ENCODE results near the gene MRO. TPM values are rescaled to one million over a fixed set of nuclear protein-coding genes. Genes with fewer than 3 reads are reported as not detected.

Gene MRO
- total RNA-seq, 1 donor from 2014 or later, result not detected

GRCh38 chr18:50816419-50817166 is 3.2 kb downstream of the MRO start:
- intact Hi-C loops (cut with DNase I), result no loop called here
- H3K4me1 ChIP-seq, result peaks cover 20% of the 10 kb centered on the region
- no peaks in the 10 kb centered on the region for H3K27me3 ChIP-seq
- no peaks in the 10 kb centered on the region for H3K9me3 ChIP-seq
- no peak overlapping the region for H3K4me3 ChIP-seq
- H3K36me3 ChIP-seq, result no peaks in the 10 kb centered on the region
- DNase-seq (ENCODE audit: extremely low spot score in 2 of 2), result no peak
- TF ChIP-seq CTCF (IDR thresholded peaks at IDR 0.05) (no peak), POLR2AphosphoS5 (IDR thresholded peaks at IDR 0.05; ENCODE audit: insufficient read depth in 1 of 2, low read depth in 1 of 2) (no peak), POLR2A (IDR thresholded peaks at IDR 0.05) (no peak)
- H3K27ac ChIP-seq, result peak overlapping the region; percentile 10

GRCh38 chr18:50814395-50814794 is 5.4 kb downstream of the MRO start:
- Histone ChIP-seq H3K9me3 (no peaks in the 10 kb centered on the region), H3K27ac (no peak overlapping the region), H3K36me3 (no peaks in the 10 kb centered on the region), H3K27me3 (no peaks in the 10 kb centered on the region), H3K4me3 (no peak overlapping the region), H3K4me1 (peaks cover 10% of the 10 kb centered on the region)
- no peak for DNase-seq (ENCODE audit: extremely low spot score in 2 of 2)
- TF ChIP-seq POLR2A (IDR thresholded peaks at IDR 0.05) (no peak), POLR2AphosphoS5 (IDR thresholded peaks at IDR 0.05; ENCODE audit: insufficient read depth in 1 of 2, low read depth in 1 of 2) (no peak), CTCF (IDR thresholded peaks at IDR 0.05) (no peak)
- intact Hi-C loops (cut with DNase I), result no loop called here

DNA sequence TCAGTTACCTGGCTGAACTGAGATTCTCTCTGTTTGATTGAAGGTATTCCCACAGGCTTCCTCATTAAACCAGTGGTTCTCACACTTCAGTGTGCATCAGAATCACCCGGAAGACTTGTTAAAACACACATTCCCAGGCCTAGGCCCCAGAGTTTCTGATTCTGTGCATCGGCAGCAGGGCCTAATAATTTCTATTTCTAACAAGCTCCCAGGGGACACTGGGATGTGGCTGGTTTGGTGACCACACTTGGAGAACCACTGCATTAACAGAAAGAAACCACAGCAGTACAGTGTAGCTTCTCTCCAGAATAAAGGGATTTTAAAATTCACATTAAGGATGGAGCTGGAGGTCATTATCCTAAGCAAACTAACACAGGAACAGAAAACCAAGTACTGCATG is 6.5 kb downstream of the MRO start:
- H3K4me3 ChIP-seq, result no peak overlapping the region
- intact Hi-C loops (cut with DNase I), result no loop called here
- H3K4me1 ChIP-seq, result peaks cover 4% of the 10 kb centered on the region
- no peak overlapping the region for H3K27ac ChIP-seq
- no peaks in the 10 kb centered on the region for H3K27me3 ChIP-seq
- DNase-seq (ENCODE audit: extremely low spot score in 2 of 2), result no peak
- no peaks in the 10 kb centered on the region for H3K36me3 ChIP-seq
- no peaks in the 10 kb centered on the region for H3K9me3 ChIP-seq
- TF ChIP-seq CTCF (IDR thresholded peaks at IDR 0.05) (no peak), POLR2AphosphoS5 (IDR thresholded peaks at IDR 0.05; ENCODE audit: insufficient read depth in 1 of 2, low read depth in 1 of 2) (no peak), POLR2A (IDR thresholded peaks at IDR 0.05) (no peak)

- Histone ChIP-seq H3K4me3 (no peak overlapping the region), H3K27me3 (no peaks in the 10 kb centered on the region), H3K27ac (no peak overlapping the region), H3K36me3 (no peaks in the 10 kb centered on the region), H3K4me1 (no peaks in the 10 kb centered on the region), H3K9me3 (no peaks in the 10 kb centered on the region)
- intact Hi-C loops (cut with DNase I), result no loop called here
- TF ChIP-seq CTCF (IDR thresholded peaks at IDR 0.05) (no peak), POLR2AphosphoS5 (IDR thresholded peaks at IDR 0.05; ENCODE audit: insufficient read depth in 1 of 2, low read depth in 1 of 2) (no peak), POLR2A (IDR thresholded peaks at IDR 0.05) (no peak)
- no peak for DNase-seq (ENCODE audit: extremely low spot score in 2 of 2)
These were observed 7.0 kb downstream of the MRO start for GRCh38 chr18:50812834-50813233.

- intact Hi-C loops (cut with DNase I), result no loop called here
- no peaks in the 10 kb centered on the region for H3K9me3 ChIP-seq
- no peak for TF ChIP-seq POLR2A (IDR thresholded peaks at IDR 0.05)
- TF ChIP-seq POLR2AphosphoS5 (IDR thresholded peaks at IDR 0.05; ENCODE audit: insufficient read depth in 1 of 2, low read depth in 1 of 2), result no peak
- TF ChIP-seq CTCF (IDR thresholded peaks at IDR 0.05), result no peak
These were observed 12.6 kb downstream of the MRO start for GRCh38 chr18:50807176-50807575.

More at GRCh38 chr18:50807176-50807575, 12.6 kb downstream of the MRO start:
- Histone ChIP-seq H3K4me3 (no peak overlapping the region), H3K4me1 (no peaks in the 10 kb centered on the region), H3K27ac (no peak overlapping the region), H3K36me3 (no peaks in the 10 kb centered on the region), H3K27me3 (no peaks in the 10 kb centered on the region)
- DNase-seq (ENCODE audit: extremely low spot score in 2 of 2), result no peak
